ENCODE data around the gene GAPDH.

DNA sequence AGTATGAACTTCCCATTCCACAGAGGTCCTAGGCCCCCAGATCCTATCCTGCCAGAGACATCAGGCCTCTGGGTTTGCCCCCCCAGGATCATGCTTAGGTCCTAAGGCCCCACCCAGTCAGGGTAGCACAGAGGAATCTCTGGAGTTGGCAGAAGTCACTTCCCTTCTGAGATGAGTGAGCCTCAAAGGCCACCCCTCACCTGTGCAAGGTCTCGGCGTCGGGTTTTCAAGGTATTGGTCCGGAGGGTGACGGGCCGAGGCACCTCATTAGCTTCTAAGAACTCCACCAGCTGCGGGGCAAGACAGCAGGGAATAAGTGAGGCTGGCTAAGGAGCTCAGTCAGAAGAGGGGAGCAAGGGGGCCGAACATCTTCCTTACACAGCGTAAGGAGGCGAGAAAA, 28.6 kb downstream of the GAPDH start:
- TF ChIP-seq, protein P1, sequence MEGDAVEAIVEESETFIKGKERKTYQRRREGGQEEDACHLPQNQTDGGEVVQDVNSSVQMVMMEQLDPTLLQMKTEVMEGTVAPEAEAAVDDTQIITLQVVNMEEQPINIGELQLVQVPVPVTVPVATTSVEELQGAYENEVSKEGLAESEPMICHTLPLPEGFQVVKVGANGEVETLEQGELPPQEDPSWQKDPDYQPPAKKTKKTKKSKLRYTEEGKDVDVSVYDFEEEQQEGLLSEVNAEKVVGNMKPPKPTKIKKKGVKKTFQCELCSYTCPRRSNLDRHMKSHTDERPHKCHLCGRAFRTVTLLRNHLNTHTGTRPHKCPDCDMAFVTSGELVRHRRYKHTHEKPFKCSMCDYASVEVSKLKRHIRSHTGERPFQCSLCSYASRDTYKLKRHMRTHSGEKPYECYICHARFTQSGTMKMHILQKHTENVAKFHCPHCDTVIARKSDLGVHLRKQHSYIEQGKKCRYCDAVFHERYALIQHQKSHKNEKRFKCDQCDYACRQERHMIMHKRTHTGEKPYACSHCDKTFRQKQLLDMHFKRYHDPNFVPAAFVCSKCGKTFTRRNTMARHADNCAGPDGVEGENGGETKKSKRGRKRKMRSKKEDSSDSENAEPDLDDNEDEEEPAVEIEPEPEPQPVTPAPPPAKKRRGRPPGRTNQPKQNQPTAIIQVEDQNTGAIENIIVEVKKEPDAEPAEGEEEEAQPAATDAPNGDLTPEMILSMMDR (IDR thresholded peaks at IDR 0.05; ENCODE audit: poor library complexity): no peak
- TF ChIP-seq EZH2 (IDR thresholded peaks at IDR 0.05; ENCODE audit: borderline replicate concordance) (no peak), EZH2phosphoT487 (IDR thresholded peaks at IDR 0.05; ENCODE audit: low read depth, severe bottlenecking, unreplicated experiment) (no peak)
